HG02623 (cell line): ENCODE results near the gene HSPA12B.

Experiments
- ATAC-seq: cut with Tn5 transposase; IDR thresholded peaks from one replicate; pipeline ENCODE4 v1.9.1; 2021; ENCODE audit warnings: moderate library complexity; ENCODE audit not compliant: unreplicated experiment

Gene HSPA12B

GRCh38 chr20:3747471-3747870, 15.0 kb downstream of the HSPA12B start:
- ATAC-seq, result no peak

GRCh38 chr20:3748073-3748472, 15.6 kb downstream of the HSPA12B start:
- ATAC-seq, result no peak

- no peak for ATAC-seq
Measured at GRCh38 chr20:3749087-3749688, 16.7 kb downstream of the HSPA12B start.

GRCh38 chr20:3749689-3750531, 17.4 kb downstream of the HSPA12B start:
- ATAC-seq, result no peak

GRCh38 chr20:3751305-3751674, 18.8 kb downstream of the HSPA12B start:
- no peak for ATAC-seq

- no peak for ATAC-seq
Measured at GRCh38 chr20:3751675-3752385, 19.3 kb downstream of the HSPA12B start.

GRCh38 chr20:3752386-3752759, 19.9 kb downstream of the HSPA12B start:
- no peak for ATAC-seq

GRCh38 chr20:3753098-3753497, 20.6 kb downstream of the HSPA12B start:
- no peak for ATAC-seq

- no peak for ATAC-seq
Measured at GRCh38 chr20:3753501-3754275, 21.2 kb downstream of the HSPA12B start.

- ATAC-seq, result no peak
Measured at GRCh38 chr20:3754276-3754630, 21.8 kb downstream of the HSPA12B start.

- no peak for ATAC-seq
Measured at GRCh38 chr20:3755269-3755668, 22.8 kb downstream of the HSPA12B start.

- ATAC-seq, result no peak
Measured at GRCh38 chr20:3755814-3756480, 23.5 kb downstream of the HSPA12B start.

GRCh38 chr20:3757268-3757667, 24.8 kb downstream of the HSPA12B start:
- ATAC-seq, result no peak

GRCh38 chr20:3758566-3758965, 26.1 kb downstream of the HSPA12B start:
- ATAC-seq, result no peak

GRCh38 chr20:3759316-3759823, 26.9 kb downstream of the HSPA12B start:
- no peak for ATAC-seq

- ATAC-seq, result no peak
Measured at GRCh38 chr20:3759884-3760283, 27.4 kb downstream of the HSPA12B start.

- ATAC-seq, result no peak
Measured at GRCh38 chr20:3760655-3761348, 28.3 kb downstream of the HSPA12B start.

- no peak for ATAC-seq
Measured at GRCh38 chr20:3763671-3764601, 31.5 kb downstream of the HSPA12B start.

GRCh38 chr20:3764659-3765058, 32.2 kb downstream of the HSPA12B start:
- no peak for ATAC-seq
